Measurements from ENCODE around the gene RAB1B.
"Not testable (repeated sequence)": the region's sequence is repeated elsewhere in the genome, so short reads cannot be mapped to it uniquely, and the experiment has no call there.

Gene RAB1B

GRCh38 chr11:66267379-66268243, 828 bp upstream of the RAB1B start:
- DNase-seq, result no peak

- no peak for DNase-seq
These were observed 790 bp downstream of the RAB1B start for GRCh38 chr11:66268952-66269905.

- DNase-seq, result no peak
These were observed 3.4 kb downstream of the RAB1B start for GRCh38 chr11:66271816-66272215.

- DNase-seq, result no peak
These were observed 4.2 kb downstream of the RAB1B start for GRCh38 chr11:66272596-66272995.

GRCh38 chr11:66274219-66274618, 5.8 kb downstream of the RAB1B start:
- no peak for DNase-seq

- no peak for DNase-seq
These were observed 7.0 kb downstream of the RAB1B start for GRCh38 chr11:66275396-66275795.

- no peak for DNase-seq
These were observed 7.7 kb downstream of the RAB1B start for GRCh38 chr11:66275984-66276612.

GRCh38 chr11:66276619-66277018, 8.2 kb downstream of the RAB1B start:
- not testable (repeated sequence) for DNase-seq

- DNase-seq, result not testable (repeated sequence)
These were observed 8.6 kb downstream of the RAB1B start for GRCh38 chr11:66277064-66277463.

- DNase-seq, result no peak
These were observed 9.3 kb downstream of the RAB1B start, which contains the start of gene CNIH2 for GRCh38 chr11:66277471-66278362. TSS of gene CNIH2 (plus strand) at chr11:66278175. CDS start at chr11:66278457, 282 bp downstream.

- no peak for DNase-seq
These were observed 10.1 kb downstream of the RAB1B start for GRCh38 chr11:66278363-66279091.

GRCh38 chr11:66279092-66279734, 10.8 kb downstream of the RAB1B start:
- DNase-seq, result no peak

- no peak for DNase-seq
These were observed 12.0 kb downstream of the RAB1B start for GRCh38 chr11:66280428-66280827.

- DNase-seq, result no peak
These were observed 12.6 kb downstream of the RAB1B start for GRCh38 chr11:66281001-66281400.

GRCh38 chr11:66281776-66282467, 13.5 kb downstream of the RAB1B start:
- DNase-seq, result no peak

GRCh38 chr11:66282468-66283455, 14.3 kb downstream of the RAB1B start:
- peak; percentile 75 for DNase-seq

GRCh38 chr11:66283461-66284105, 15.1 kb downstream of the RAB1B start:
- DNase-seq, result no peak

- DNase-seq, result no peak
These were observed 16.2 kb downstream of the RAB1B start for GRCh38 chr11:66284526-66285078.

Data from NCI-H2081 treated with DMSO at 0.1 percent for 48 hours (cell line).